ENCODE data around the gene SMNDC1. TPM values are rescaled to one million over a fixed set of nuclear protein-coding genes. Genes with fewer than 3 reads are reported as not detected.

SMNDC1 gene
- total and polyA plus RNA-seq, 2 donors from 2014 or later: 12.4 to 28.6 TPM

DNA sequence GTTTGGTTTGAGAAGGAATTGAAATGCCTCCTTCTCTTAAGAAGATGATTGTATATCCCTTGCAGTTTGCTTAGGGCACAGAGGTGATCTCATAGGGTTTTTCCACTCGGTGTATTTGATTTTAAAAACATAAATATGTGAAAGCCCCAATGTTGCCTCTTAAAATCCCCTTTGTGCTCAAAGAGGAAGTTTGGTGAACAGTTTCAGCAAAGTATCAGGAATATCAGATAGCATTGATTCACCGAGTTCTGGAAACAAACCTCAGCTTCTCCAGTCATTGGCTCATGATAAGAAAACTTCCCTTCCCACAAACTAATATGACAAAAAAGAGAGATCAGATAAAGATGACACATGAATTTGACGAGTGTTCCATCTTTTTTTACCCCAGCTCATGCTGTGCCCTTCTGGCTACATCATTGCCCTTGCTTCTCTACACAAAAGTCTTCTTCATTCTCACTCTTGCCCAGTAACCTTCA lies 20.1 kb upstream of the SMNDC1 start:
- no peaks in the 10 kb centered on the region for H3K4me1 ChIP-seq (ENCODE audit: control insufficient read depth in 2 of 3, insufficient read depth in 2 of 3, low read depth in 1 of 3, low read length in 3 of 3)
- H3K36me3 ChIP-seq (ENCODE audit: control insufficient read depth in 2 of 3, insufficient read depth in 3 of 3, low read length in 3 of 3): no peaks in the 10 kb centered on the region
- H3K4me3 ChIP-seq (ENCODE audit: low read length in 3 of 3): no peak overlapping the region
- H3K27ac ChIP-seq (ENCODE audit: low read depth in 2 of 2, low read length in 2 of 2): no peak overlapping the region
- no peak overlapping the region for H3K9ac ChIP-seq (ENCODE audit: low read length in 3 of 3)
- FAIRE-seq (no peak), DNase-seq (no peak)
- no peak for TF ChIP-seq CTCF (IDR thresholded peaks at IDR 0.05; ENCODE audit: borderline replicate concordance, extremely low read depth, insufficient read depth)
- no peaks in the 10 kb centered on the region for H3K27me3 ChIP-seq (ENCODE audit: control insufficient read depth, insufficient read depth, low read length)
- no peaks in the 10 kb centered on the region for H3K9me3 ChIP-seq (ENCODE audit: control insufficient read depth in 2 of 3, insufficient read depth in 1 of 3, low read length in 3 of 3)
- intact Hi-C loops (cut with DNase I): no loop called here

GRCh38 chr10:110324201-110324804 lies 19.6 kb upstream of the SMNDC1 start:
- FAIRE-seq (no peak), DNase-seq (no peak)
- TF ChIP-seq CTCF (IDR thresholded peaks at IDR 0.05; ENCODE audit: borderline replicate concordance, extremely low read depth, insufficient read depth): no peak
- intact Hi-C loops (cut with DNase I): no loop called here
- H3K4me3 ChIP-seq (ENCODE audit: low read length in 3 of 3): no peak overlapping the region
- no peak overlapping the region for H3K9ac ChIP-seq (ENCODE audit: low read length in 3 of 3)
- no peaks in the 10 kb centered on the region for H3K9me3 ChIP-seq (ENCODE audit: control insufficient read depth in 2 of 3, insufficient read depth in 1 of 3, low read length in 3 of 3)
- H3K27me3 ChIP-seq (ENCODE audit: control insufficient read depth, insufficient read depth, low read length): no peaks in the 10 kb centered on the region
- no peaks in the 10 kb centered on the region for H3K36me3 ChIP-seq (ENCODE audit: control insufficient read depth in 2 of 3, insufficient read depth in 3 of 3, low read length in 3 of 3)
- H3K27ac ChIP-seq (ENCODE audit: low read depth in 2 of 2, low read length in 2 of 2): no peak overlapping the region
- H3K4me1 ChIP-seq (ENCODE audit: control insufficient read depth in 2 of 3, insufficient read depth in 2 of 3, low read depth in 1 of 3, low read length in 3 of 3): no peaks in the 10 kb centered on the region

DNA sequence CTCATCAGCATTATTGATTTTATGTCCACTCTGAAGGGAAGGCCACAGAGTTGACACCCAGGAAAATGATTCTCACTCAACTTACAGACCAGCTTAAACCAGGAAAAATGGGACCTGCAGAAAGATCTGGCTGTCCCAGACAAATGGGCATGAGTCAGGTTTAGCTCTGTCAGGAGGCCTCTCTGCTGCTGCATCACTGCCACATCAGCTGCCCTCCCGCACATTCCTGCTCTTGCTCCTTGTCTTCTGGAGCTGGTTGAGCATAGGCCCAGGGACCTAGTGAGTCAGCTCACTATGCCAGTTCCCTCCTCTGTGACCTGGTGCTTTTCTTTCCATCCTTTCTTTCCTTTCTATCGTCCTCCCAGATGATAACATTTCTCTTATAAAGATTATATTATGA lies 18.8 kb upstream of the SMNDC1 start:
- FAIRE-seq: no peak
- Histone ChIP-seq H3K4me3 (ENCODE audit: low read length in 3 of 3) (no peak overlapping the region), H3K27ac (ENCODE audit: low read depth in 2 of 2, low read length in 2 of 2) (no peak overlapping the region), H3K9me3 (ENCODE audit: control insufficient read depth in 2 of 3, insufficient read depth in 1 of 3, low read length in 3 of 3) (no peaks in the 10 kb centered on the region), H3K27me3 (ENCODE audit: control insufficient read depth, insufficient read depth, low read length) (no peaks in the 10 kb centered on the region), H3K36me3 (ENCODE audit: control insufficient read depth in 2 of 3, insufficient read depth in 3 of 3, low read length in 3 of 3) (no peaks in the 10 kb centered on the region), H3K9ac (ENCODE audit: low read length in 3 of 3) (no peak overlapping the region), H3K4me1 (ENCODE audit: control insufficient read depth in 2 of 3, insufficient read depth in 2 of 3, low read depth in 1 of 3, low read length in 3 of 3) (no peaks in the 10 kb centered on the region)
- no peak for TF ChIP-seq CTCF (IDR thresholded peaks at IDR 0.05; ENCODE audit: borderline replicate concordance, extremely low read depth, insufficient read depth)
- intact Hi-C loops (cut with DNase I): no loop called here
- DNase-seq: no peak
